Liver (tissue), 9 donors: ENCODE results near the gene ZNF282. TPM values are rescaled to one million over a fixed set of nuclear protein-coding genes. Genes with fewer than 3 reads are reported as not detected.

Experiments used
- DNase-seq: peaks from one replicate; pipeline ENCODE4 v3.0.0-alpha.2; 2017; ENCODE audit warnings: low spot score
- H3K27ac ChIP-seq, 2 donors: one replicate each; pipeline ENCODE4 v1.7.0; 2013; ENCODE audit warnings: inconsistent platforms in 2 of 2, low read length in 2 of 2, control low read depth in 1 of 2, low read depth in 1 of 2, mild to moderate bottlenecking in 1 of 2
- H3K27me3 ChIP-seq, 4 donors: one replicate each; pipeline versions ENCODE4 v1.6.1 to v1.7.0; 2013; ENCODE audit warnings: low read length in 3 of 4, inconsistent platforms in 1 of 4, mild to moderate bottlenecking in 1 of 4, moderate library complexity in 1 of 4; ENCODE audit not compliant: control insufficient read depth in 4 of 4, insufficient read depth in 4 of 4
- H3K36me3 ChIP-seq, 4 donors: one replicate each; pipeline versions ENCODE4 v1.6.1 to v1.7.0; 2013; ENCODE audit warnings: low read length in 3 of 4, mild to moderate bottlenecking in 3 of 4, low read depth in 1 of 4, moderate library complexity in 1 of 4; ENCODE audit not compliant: control insufficient read depth in 4 of 4, insufficient read depth in 3 of 4
- H3K4me1 ChIP-seq, 4 donors: one replicate each; pipeline versions ENCODE4 v1.6.1 to v1.7.0; 2013; ENCODE audit warnings: low read length in 3 of 4, mild to moderate bottlenecking in 3 of 4, moderate library complexity in 1 of 4; ENCODE audit not compliant: control insufficient read depth in 4 of 4, insufficient read depth in 4 of 4
- H3K4me3 ChIP-seq, 3 donors: one replicate each; pipeline versions ENCODE4 v1.6.1 to v1.7.0; 2013; ENCODE audit warnings: low read length in 3 of 3, control low read depth in 1 of 3, low read depth in 1 of 3, mild to moderate bottlenecking in 1 of 3
- H3K9ac ChIP-seq, 2 donors: one replicate each; pipeline ENCODE4 v1.7.0; 2013; ENCODE audit warnings: low read length in 2 of 2, mild to moderate bottlenecking in 2 of 2, moderate library complexity in 2 of 2, control low read depth in 1 of 2, low read depth in 1 of 2
- H3K9me3 ChIP-seq, 4 donors: one replicate each; pipeline versions ENCODE4 v1.6.1 to v1.7.0; 2013; ENCODE audit warnings: low read length in 3 of 4; ENCODE audit not compliant: control insufficient read depth in 4 of 4
- ATF3 ChIP-seq: IDR thresholded peaks from 2 replicates; pipeline ENCODE4 v1.6.1; 2016; ENCODE audit warnings: antibody characterized with exemption
- CTCF ChIP-seq: fragments of 150-350 bp; IDR thresholded peaks from 2 replicates; pipeline ENCODE4 v1.5.1; 2017; ENCODE audit warnings: improper control_type of control experiment, low read depth, low read length; ENCODE audit not compliant: missing input control
- FOXA1 ChIP-seq: IDR thresholded peaks from 2 replicates; pipeline ENCODE4 v1.6.1; 2016; ENCODE audit warnings: antibody characterized with exemption
- FOXA2 ChIP-seq: IDR thresholded peaks from 2 replicates; pipeline ENCODE4 v1.6.1; 2016; ENCODE audit warnings: antibody characterized with exemption
- GABPA ChIP-seq, 2 donors: IDR thresholded peaks in 1 of 2; conservative IDR thresholded peaks in 1 of 2; 2 replicates each; pipeline ENCODE4 v1.6.1; 2016; ENCODE audit warnings: antibody characterized with exemption in 2 of 2, mild to moderate bottlenecking in 1 of 2, moderate library complexity in 1 of 2
- HNF4G ChIP-seq: IDR thresholded peaks from 2 replicates; pipeline ENCODE4 v1.6.1; 2016; ENCODE audit warnings: antibody characterized with exemption
- MAX ChIP-seq: IDR thresholded peaks from 2 replicates; pipeline ENCODE4 v1.6.1; 2016; ENCODE audit warnings: antibody characterized with exemption
- NR2F2 ChIP-seq: IDR thresholded peaks from 2 replicates; pipeline ENCODE4 v1.6.1; 2016; ENCODE audit warnings: antibody characterized with exemption
- RAD21 ChIP-seq, 2 donors: IDR thresholded peaks; 2 replicates each; pipeline ENCODE4 v1.6.1; 2016; ENCODE audit warnings: antibody characterized with exemption in 2 of 2, mild to moderate bottlenecking in 2 of 2
- REST ChIP-seq: IDR thresholded peaks from 2 replicates; pipeline ENCODE4 v1.6.1; 2016; ENCODE audit warnings: antibody characterized with exemption, mild to moderate bottlenecking
- SP1 ChIP-seq: IDR thresholded peaks from 2 replicates; pipeline ENCODE4 v1.6.1; 2018; ENCODE audit warnings: antibody characterized with exemption, mild to moderate bottlenecking
- TAF1 ChIP-seq: conservative IDR thresholded peaks from 2 replicates; pipeline ENCODE4 v1.6.1; 2016; ENCODE audit warnings: antibody characterized with exemption, mild to moderate bottlenecking
- YY1 ChIP-seq: IDR thresholded peaks from 2 replicates; pipeline ENCODE4 v1.6.1; 2016; ENCODE audit warnings: antibody characterized with exemption, mild to moderate bottlenecking
- WGBS: extraction: QIAGEN DNeasy Blood & Tissue Kit; methylation state at CpG from one replicate; pipeline ENCODE4 v1.1.7; 2013; 5-methylcytosine and 5-hydroxymethylcytosine counted together
- polyA plus RNA-seq, 2 donors: library from polyadenylated mRNA; stranded (reverse) in 1 of 2; unstranded in 1 of 2; fragments of 200-250 nt in 1 of 2; fragments of >200 nt in 1 of 2; fragmentation: Nextera tagmentation in 1 of 2; extraction: Ambion mirVana in 1 of 2; gene quantifications; one replicate each; pipeline versions ENCODE4 v1.2.1 to v1.2.3, GENCODE V29; 2013 to 2015
- total RNA-seq, 2 donors: library from RNA; depleted of rRNA; stranded (reverse); fragments of >200 nt; gene quantifications; one replicate each; pipeline ENCODE4 v1.2.3, GENCODE V29; 2014
- donor health status: healthy.
- donor health status: healthy.
- donor health status: healthy.
- donor health status: healthy.
- donor health status: healthy.

ZNF282 gene
- total and polyA plus RNA-seq, 4 donors, result 2.0 to 78.6 (median 13.1) TPM

- H3K36me3 ChIP-seq, result peaks cover 12 to 83% (median 52%) of the 10 kb centered on the region in 4 donors
- TF ChIP-seq REST, result no peak
- TF ChIP-seq YY1, result no peak
- no peak for TF ChIP-seq FOXA2
- TF ChIP-seq MAX, result no peak
- no peak for TF ChIP-seq GABPA (IDR thresholded peaks at IDR 0.05 in 1 of 2, conservative IDR thresholded peaks at IDR 0.05 in 1 of 2)
- TF ChIP-seq SP1, result no peak
- no peak for TF ChIP-seq RAD21 (IDR thresholded peaks at IDR 0.05)
- TF ChIP-seq CTCF, result no peak
- TF ChIP-seq TAF1, result no peak
- H3K9me3 ChIP-seq, result no peaks in the 10 kb centered on the region
- WGBS, result 94% methylated on average over 6 of the region's 6 CpGs
- no peaks in the 10 kb centered on the region for H3K27me3 ChIP-seq
- H3K4me3 ChIP-seq, result no peak overlapping the region
- no peak overlapping the region for H3K27ac ChIP-seq
- DNase-seq, result no peak
- H3K9ac ChIP-seq, result no peak overlapping the region
- no peaks in the 10 kb centered on the region for H3K4me1 ChIP-seq
Observed at GRCh38 chr7:149217570-149217969, 22.2 kb downstream of the ZNF282 start.

- TF ChIP-seq HNF4G (no peak), SP1 (no peak), ATF3 (no peak), MAX (no peak), RAD21 (IDR thresholded peaks at IDR 0.05) (no peak), NR2F2 (no peak), FOXA2 (no peak), FOXA1 (no peak), REST (no peak)
- WGBS, result 93% methylated on average over 10 of the region's 10 CpGs
Observed at GRCh38 chr7:149218469-149219420, 23.4 kb downstream of the ZNF282 start.

More at GRCh38 chr7:149218469-149219420, 23.4 kb downstream of the ZNF282 start:
- no peaks in the 10 kb centered on the region for H3K9me3 ChIP-seq
- no peak overlapping the region for H3K27ac ChIP-seq
- H3K4me1 ChIP-seq, result no peaks in the 10 kb centered on the region
- no peak overlapping the region for H3K9ac ChIP-seq
- H3K36me3 ChIP-seq, result peaks cover 12 to 76% (median 44%) of the 10 kb centered on the region in 4 donors
- DNase-seq, result no peak
- no peak overlapping the region for H3K4me3 ChIP-seq
- H3K27me3 ChIP-seq, result no peaks in the 10 kb centered on the region
